Fibroblast of lung (primary cell): Measurements from ENCODE around the gene LOXL3. TPM values are rescaled to one million over a fixed set of nuclear protein-coding genes. Genes with fewer than 3 reads are reported as not detected.

Experiments used
- DNase-seq, 2 donors: peaks; one replicate each; pipeline versions ENCODE4 v3.0.0 to v3.0.0-alpha.2; 2010; ENCODE audit warnings: low read depth in 2 of 2
- H2AFZ ChIP-seq: 2 replicates; pipeline ENCODE4 v1.5.1; 2012; ENCODE audit warnings: low read length, control low read depth, inconsistent platforms
- H3K27ac ChIP-seq: 2 replicates; pipeline ENCODE4 v1.5.1; 2011; ENCODE audit warnings: low read length, control low read depth; ENCODE audit not compliant: insufficient read depth
- H3K27me3 ChIP-seq: 2 replicates; pipeline ENCODE4 v1.5.1; 2011; ENCODE audit warnings: mild to moderate bottlenecking, low read length; ENCODE audit not compliant: control insufficient read depth, insufficient read depth
- H3K36me3 ChIP-seq: 2 replicates; pipeline ENCODE4 v1.5.1; 2011; ENCODE audit warnings: low read length; ENCODE audit not compliant: control insufficient read depth, insufficient read depth
- H3K4me1 ChIP-seq: 2 replicates; pipeline ENCODE4 v1.5.1; 2011; ENCODE audit warnings: low read length; ENCODE audit not compliant: control insufficient read depth, insufficient read depth; ENCODE audit errors: extremely low read depth
- H3K4me2 ChIP-seq: 2 replicates; pipeline ENCODE4 v1.5.1; 2011; ENCODE audit warnings: low read length, control low read depth; ENCODE audit not compliant: insufficient read depth; ENCODE audit errors: extremely low read depth
- H3K4me3 ChIP-seq, 4 experiments: fragments of 200-600 bp in 1 of 4; sonication (generic) in 1 of 4; replicated peaks in 1 of 4; 2 replicates each; pipeline ENCODE4 v1.5.1; 2011 to 2016; ENCODE audit warnings: low read length in 4 of 4, low read depth in 3 of 4, mild to moderate bottlenecking in 3 of 4, control low read depth in 2 of 4, inconsistent platforms in 1 of 4, mixed read lengths in 1 of 4; ENCODE audit not compliant: insufficient read depth in 1 of 4; ENCODE audit errors: control extremely low read depth in 1 of 4
- H3K79me2 ChIP-seq: 2 replicates; pipeline ENCODE4 v1.5.1; 2012; ENCODE audit warnings: mild to moderate bottlenecking, low read length, inconsistent platforms; ENCODE audit not compliant: control insufficient read depth, insufficient read depth
- H3K9ac ChIP-seq: 2 replicates; pipeline ENCODE4 v1.5.1; 2011; ENCODE audit warnings: mild to moderate bottlenecking, low read length, control low read depth; ENCODE audit not compliant: insufficient read depth
- H3K9me3 ChIP-seq: 2 replicates; pipeline ENCODE4 v1.5.1; 2012; ENCODE audit warnings: low read depth, low read length; ENCODE audit not compliant: control insufficient read depth, insufficient read depth
- H4K20me1 ChIP-seq: 2 replicates; pipeline ENCODE4 v1.5.1; 2011; ENCODE audit warnings: low read length; ENCODE audit not compliant: control insufficient read depth, insufficient read depth; ENCODE audit errors: extremely low read depth
- EZH2 ChIP-seq: IDR thresholded peaks from 2 replicates; pipeline ENCODE4 v1.5.1; 2012; ENCODE audit warnings: low read length, control low read depth, mild to moderate bottlenecking; ENCODE audit errors: missing control alignments
- polyA plus RNA-seq, 2 donors: library from polyadenylated mRNA; depleted of rRNA in 1 of 2; stranded (reverse) in 1 of 2; unstranded in 1 of 2; fragments of >200 nt; gene quantifications; 2 replicates each; pipeline ENCODE4 v1.2.1, GENCODE V29; 2011 to 2012; ENCODE audit warnings: missing spikeins in 1 of 2
- total RNA-seq: library from RNA; depleted of rRNA; stranded (reverse); fragments of >200 nt; gene quantifications from 2 replicates; pipeline ENCODE4 v1.2.1, GENCODE V29; 2014
- TF ChIP-seq, protein P1 (sequence below), 2 donors: IDR thresholded peaks in 1 of 2; conservative IDR thresholded peaks in 1 of 2; 1 replicate in 1 of 2; 2 replicates in 1 of 2; pipeline ENCODE4 v1.5.1; 2011 to 2012; ENCODE audit warnings: low read length in 2 of 2, control low read depth in 1 of 2, inconsistent platforms in 1 of 2, low read depth in 1 of 2, mild to moderate bottlenecking in 1 of 2

The LOXL3 gene
- total and polyA plus RNA-seq, 2 donors (not counting 1 experiment from before 2014, with no cell fraction given): 20.6 to 26.4 TPM

DNA sequence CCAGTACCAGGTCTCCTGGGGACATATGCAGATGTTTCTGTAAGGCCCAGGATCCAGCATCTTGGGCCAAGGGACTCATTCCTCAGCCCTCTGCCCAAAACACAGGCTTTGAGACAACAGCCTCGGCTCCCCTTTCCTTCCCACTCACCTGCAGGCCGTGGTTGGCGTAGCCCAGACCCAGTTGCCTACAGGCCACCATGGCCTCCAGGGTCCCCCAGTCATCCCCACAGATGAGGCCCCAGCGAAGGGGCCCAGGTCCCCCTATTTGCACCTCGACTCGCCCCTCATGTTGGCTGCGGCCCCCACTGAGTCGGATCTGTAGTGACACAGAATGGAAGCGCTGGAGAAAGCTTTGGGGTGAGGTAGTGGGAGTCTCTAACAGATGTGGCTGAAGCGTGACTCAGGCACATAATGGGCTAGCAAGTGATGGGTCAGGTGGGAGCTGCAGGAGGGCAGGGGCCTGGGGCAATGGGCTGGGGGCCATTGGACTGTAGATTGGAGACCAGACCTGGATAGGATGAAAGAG is 18.2 kb downstream of the LOXL3 start:
- Histone ChIP-seq H4K20me1 (no peaks in the 10 kb centered on the region), H3K4me2 (no peak overlapping the region), H3K9me3 (no peaks in the 10 kb centered on the region), H2AFZ (no peak overlapping the region), H3K79me2 (peaks cover 1% of the 10 kb centered on the region), H3K4me1 (peaks cover 7% of the 10 kb centered on the region), H3K4me3 (no peak overlapping the region), H3K27ac (no peak overlapping the region), H3K9ac (no peak overlapping the region), H3K36me3 (peaks cover 5% of the 10 kb centered on the region), H3K27me3 (peaks cover 2% of the 10 kb centered on the region)
- TF ChIP-seq EZH2: no peak
- TF ChIP-seq, protein P1, sequence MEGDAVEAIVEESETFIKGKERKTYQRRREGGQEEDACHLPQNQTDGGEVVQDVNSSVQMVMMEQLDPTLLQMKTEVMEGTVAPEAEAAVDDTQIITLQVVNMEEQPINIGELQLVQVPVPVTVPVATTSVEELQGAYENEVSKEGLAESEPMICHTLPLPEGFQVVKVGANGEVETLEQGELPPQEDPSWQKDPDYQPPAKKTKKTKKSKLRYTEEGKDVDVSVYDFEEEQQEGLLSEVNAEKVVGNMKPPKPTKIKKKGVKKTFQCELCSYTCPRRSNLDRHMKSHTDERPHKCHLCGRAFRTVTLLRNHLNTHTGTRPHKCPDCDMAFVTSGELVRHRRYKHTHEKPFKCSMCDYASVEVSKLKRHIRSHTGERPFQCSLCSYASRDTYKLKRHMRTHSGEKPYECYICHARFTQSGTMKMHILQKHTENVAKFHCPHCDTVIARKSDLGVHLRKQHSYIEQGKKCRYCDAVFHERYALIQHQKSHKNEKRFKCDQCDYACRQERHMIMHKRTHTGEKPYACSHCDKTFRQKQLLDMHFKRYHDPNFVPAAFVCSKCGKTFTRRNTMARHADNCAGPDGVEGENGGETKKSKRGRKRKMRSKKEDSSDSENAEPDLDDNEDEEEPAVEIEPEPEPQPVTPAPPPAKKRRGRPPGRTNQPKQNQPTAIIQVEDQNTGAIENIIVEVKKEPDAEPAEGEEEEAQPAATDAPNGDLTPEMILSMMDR (conservative IDR thresholded peaks at IDR 0.05 in 1 of 2, IDR thresholded peaks at IDR 0.05 in 1 of 2; ENCODE audit: low read depth in 1 of 2, low read length in 2 of 2): no peak
- no peak for DNase-seq

DNA sequence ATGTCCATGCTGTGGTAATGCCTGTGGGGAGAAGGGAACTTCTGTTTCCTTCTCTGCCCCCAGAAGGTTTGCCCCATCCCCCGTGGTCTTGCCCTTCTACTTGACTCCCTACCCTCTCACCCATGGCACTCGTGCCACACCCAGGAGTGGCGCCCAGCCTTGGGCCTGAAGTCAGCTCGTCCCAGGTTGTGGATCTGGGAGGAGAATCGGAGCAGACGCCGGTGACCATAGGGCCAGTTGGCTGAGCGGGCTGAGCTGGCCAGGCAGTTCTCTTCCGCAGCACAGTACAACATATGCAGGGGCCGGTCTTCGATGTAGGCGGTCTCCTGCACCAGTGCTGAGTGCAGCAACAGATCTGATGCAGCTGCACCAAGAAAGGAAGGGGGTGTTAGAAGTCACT is 19.3 kb downstream of the LOXL3 start:
- no peaks in the 10 kb centered on the region for H3K9me3 ChIP-seq
- H3K9ac ChIP-seq: no peak overlapping the region

DNA sequence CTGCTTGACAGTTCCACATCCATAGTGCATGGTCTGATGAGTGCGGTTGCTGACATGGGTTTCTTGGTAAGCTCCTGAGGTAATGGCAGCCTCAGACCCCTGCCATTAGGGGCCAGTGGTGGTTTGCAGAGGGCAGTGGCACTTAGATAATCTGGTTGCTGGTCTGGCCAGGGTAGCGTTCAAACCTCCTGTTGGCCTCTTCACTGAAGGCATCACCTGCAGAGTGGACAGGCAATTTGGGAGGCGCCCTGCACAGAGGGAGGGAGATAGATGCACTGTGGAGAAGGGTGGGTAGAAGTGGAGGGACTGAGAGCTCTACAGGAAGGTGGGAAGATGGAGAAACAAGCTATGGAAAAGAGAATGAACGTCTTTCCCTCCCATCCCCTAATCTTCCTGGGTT is 20.3 kb downstream of the LOXL3 start:
- peaks cover 5% of the 10 kb centered on the region for H3K36me3 ChIP-seq
- H3K4me1 ChIP-seq: peaks cover 7% of the 10 kb centered on the region
- H3K9ac ChIP-seq: no peak overlapping the region
- no peak for TF ChIP-seq EZH2
- TF ChIP-seq, protein P1 (conservative IDR thresholded peaks at IDR 0.05 in 1 of 2, IDR thresholded peaks at IDR 0.05 in 1 of 2; ENCODE audit: low read depth in 1 of 2, low read length in 2 of 2): no peak
- H2AFZ ChIP-seq: no peak overlapping the region
- H3K27me3 ChIP-seq: peaks cover 2% of the 10 kb centered on the region
- no peak overlapping the region for H3K4me3 ChIP-seq
- no peaks in the 10 kb centered on the region for H4K20me1 ChIP-seq
- DNase-seq: no peak
- H3K9me3 ChIP-seq: no peaks in the 10 kb centered on the region
- H3K79me2 ChIP-seq: peaks cover 12% of the 10 kb centered on the region
- H3K4me2 ChIP-seq: no peak overlapping the region
- no peak overlapping the region for H3K27ac ChIP-seq

More for the DNA sequence above, 19.3 kb downstream of the LOXL3 start:
- Histone ChIP-seq H3K79me2 (peaks cover 2% of the 10 kb centered on the region), H3K27ac (no peak overlapping the region), H3K27me3 (peaks cover 2% of the 10 kb centered on the region), H3K36me3 (peaks cover 5% of the 10 kb centered on the region), H3K4me3 (no peak overlapping the region), H3K4me2 (no peak overlapping the region), H2AFZ (no peak overlapping the region), H3K4me1 (peaks cover 7% of the 10 kb centered on the region), H4K20me1 (no peaks in the 10 kb centered on the region)
- no peak for DNase-seq
- no peak for TF ChIP-seq EZH2
- TF ChIP-seq, protein P1 (conservative IDR thresholded peaks at IDR 0.05 in 1 of 2, IDR thresholded peaks at IDR 0.05 in 1 of 2; ENCODE audit: low read depth in 1 of 2, low read length in 2 of 2): no peak
